Subcutaneous adipose tissue (tissue), 4 donors: ENCODE data around the gene IGBP1. TPM values are rescaled to one million over a fixed set of nuclear protein-coding genes. Genes with fewer than 3 reads are reported as not detected.

ENCODE experiments used
- total RNA-seq, 4 donors: library from RNA; depleted of rRNA; stranded (reverse); fragments of >200 nt; gene quantifications; one replicate each; pipeline ENCODE4 v1.1.0, GENCODE V29; 2016
- TF ChIP-seq, protein P1 (sequence below): fragments of 450-650 bp; IDR thresholded peaks from one replicate; pipeline ENCODE4 v1.5.1; 2016; ENCODE audit warnings: low read depth, mild to moderate bottlenecking, control low read depth, antibody characterized with exemption, moderate library complexity

IGBP1 gene
- total RNA-seq = 10 to 100 TPM; 55.8 to 86.7 (median 74.6) TPM

DNA sequence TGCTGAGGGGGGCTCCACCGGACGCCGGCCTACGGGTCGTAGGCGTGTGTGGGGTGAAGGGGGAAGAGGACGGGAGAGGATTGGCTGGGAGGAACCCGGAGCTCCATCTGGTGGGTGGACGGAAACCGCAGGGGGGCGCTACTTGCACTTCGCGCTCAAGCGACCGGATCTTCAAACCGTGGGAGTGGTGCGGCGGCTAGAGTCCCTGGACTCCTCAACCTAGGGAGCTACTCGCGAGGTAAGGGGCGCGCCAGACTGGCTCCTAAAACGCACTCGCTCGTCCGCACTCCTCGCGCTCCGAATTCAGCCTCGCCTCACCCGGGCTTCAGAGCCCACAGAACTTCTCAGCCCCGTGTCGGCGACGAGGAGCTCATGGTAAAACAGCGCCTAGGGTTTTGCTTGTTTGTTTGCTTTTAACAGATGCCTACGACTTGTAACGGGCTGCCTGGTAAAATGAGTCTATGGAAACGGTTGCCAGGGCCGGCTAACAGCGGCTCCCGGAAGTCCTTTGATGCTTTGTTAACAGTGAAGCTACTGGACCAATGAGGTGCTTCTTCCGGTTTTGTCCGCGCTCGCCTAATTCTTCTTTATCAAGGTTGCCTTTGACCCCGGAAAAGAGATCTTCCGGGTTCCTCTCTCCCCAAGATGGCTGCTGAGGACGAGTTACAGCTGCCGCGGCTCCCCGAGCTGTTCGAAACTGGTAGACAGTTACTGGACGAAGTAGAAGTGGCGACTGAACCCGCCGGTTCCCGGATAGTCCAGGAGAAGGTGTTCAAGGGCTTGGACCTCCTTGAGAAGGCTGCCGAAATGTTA, at the start of gene IGBP1:
Gene IGBP1 (plus strand): TSS at position 145 of the 813 bp plus-strand sequence. CDS start 501 bp downstream, at position 646.
- TF ChIP-seq, protein P1, sequence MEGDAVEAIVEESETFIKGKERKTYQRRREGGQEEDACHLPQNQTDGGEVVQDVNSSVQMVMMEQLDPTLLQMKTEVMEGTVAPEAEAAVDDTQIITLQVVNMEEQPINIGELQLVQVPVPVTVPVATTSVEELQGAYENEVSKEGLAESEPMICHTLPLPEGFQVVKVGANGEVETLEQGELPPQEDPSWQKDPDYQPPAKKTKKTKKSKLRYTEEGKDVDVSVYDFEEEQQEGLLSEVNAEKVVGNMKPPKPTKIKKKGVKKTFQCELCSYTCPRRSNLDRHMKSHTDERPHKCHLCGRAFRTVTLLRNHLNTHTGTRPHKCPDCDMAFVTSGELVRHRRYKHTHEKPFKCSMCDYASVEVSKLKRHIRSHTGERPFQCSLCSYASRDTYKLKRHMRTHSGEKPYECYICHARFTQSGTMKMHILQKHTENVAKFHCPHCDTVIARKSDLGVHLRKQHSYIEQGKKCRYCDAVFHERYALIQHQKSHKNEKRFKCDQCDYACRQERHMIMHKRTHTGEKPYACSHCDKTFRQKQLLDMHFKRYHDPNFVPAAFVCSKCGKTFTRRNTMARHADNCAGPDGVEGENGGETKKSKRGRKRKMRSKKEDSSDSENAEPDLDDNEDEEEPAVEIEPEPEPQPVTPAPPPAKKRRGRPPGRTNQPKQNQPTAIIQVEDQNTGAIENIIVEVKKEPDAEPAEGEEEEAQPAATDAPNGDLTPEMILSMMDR = no peak

DNA sequence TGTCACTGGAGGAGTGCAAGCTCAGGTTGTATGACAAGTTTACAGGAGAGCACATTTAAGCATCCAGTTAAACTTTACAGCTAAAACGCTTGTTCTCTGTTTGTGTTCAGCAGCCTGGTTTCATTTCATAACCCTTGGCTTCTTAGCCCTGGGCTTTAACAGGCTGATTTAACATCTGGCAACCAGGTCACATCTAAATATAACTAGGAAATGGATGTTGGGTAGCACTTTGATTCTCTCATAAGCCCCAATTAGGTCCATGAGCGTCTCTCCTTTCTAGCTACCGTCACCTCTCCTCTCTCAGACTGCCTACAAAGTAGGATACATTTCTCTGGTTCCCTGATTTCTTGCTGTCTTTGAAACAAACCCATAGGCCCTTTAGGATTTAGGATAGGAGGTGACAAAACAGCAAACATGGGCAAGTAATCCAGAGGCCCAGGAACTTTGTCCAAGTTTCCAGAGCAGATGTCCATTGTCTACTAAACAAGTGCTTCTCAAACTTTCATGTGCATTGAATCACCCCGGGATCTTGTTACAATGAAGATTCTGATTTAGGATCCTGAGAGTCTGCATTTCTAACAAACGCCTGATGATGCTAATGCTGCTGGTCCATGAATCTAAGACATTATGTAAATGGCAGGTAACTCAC, 48.5 kb upstream of the IGBP1 start:
- TF ChIP-seq, protein P1 = no peak

DNA sequence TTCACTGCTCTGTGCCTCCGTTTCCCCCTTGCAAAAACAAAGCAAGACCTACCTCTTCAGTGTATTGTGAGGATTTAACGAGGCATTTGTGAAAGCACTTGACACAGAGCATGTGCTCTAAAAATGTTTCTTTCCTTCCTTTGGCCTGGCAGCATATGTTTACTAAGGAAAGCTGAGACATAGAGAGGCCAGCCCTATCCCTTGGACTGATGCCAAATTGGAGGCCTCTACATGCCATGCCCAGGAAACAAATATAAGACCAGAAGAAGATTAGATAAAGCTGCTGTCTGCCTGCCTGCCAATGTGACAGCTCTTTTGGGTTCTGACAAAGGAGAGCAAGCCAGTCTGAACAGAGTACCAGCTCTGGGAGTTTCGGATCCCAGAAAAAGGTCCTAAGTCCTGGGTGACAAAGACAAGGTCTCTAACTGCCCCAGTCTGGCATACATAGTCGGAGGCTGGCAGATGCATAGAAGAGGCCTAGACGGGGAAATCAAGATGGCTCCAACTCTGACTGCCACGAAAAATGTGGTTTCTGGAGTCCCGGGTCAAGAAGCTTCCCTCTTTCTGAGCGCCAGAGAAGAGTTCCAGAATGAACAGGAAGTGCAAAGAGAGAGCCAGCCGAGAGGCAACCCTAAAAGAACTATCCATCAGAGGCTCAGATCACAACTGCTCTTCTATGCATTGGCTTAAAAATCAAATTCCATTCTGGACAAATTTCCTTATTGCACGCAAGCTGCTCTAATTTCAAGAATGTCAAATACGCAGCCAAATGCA, 45.2 kb upstream of the IGBP1 start:
- TF ChIP-seq, protein P1 = no peak

DNA sequence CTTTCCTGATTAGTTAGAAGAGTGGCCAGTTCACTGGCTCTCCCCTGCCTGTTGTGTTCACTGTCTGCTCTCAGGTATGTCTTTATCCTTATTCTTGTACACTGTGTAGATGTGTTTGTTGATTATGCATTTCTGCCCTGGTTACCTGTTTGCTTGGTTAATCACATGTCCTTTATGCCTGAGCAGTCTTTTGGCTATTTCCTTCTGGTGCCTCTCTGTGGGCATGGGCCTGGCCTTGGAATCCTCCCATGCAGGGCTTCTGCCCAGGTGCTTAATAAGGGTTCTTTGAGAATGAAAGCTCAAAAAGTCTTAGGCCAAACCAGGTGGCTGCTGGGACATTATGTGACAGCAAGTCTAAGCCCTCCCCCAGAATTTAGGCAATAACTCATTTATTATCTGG, 44.5 kb upstream of the IGBP1 start:
- TF ChIP-seq, protein P1 = no peak

DNA sequence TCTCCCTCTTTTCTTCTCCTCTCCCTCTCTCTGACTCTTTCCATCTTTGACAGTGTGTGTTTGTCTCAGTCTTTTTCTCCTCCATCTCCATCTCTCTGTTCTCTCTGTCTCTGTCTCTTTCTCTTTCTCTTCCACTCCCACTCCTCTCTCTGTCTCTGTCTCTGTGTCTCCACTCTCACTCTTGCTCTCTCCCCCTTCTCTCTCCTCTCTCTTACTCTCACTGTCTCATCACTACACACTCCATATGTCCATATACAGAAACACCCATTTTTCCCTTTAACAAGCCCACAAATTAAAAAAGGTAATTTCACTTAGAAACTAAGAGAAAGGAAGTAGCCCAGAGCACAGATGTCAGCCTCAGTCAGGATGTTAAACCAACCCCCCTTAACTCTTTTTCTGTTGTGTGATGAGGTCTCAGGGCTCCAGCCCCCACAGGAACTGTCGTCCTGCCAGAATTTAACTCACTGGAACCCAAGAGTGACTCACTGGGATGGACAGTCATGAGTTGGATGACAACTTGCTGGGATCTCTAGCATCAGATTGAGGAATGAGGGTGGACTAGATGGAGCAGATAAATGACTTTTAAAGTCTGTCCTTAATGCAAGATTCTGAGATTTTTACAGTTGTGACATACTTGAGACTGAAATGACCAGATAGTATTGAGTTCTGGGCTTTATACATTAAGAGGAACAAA, 43.5 kb upstream of the IGBP1 start:
- TF ChIP-seq, protein P1 = no peak

DNA sequence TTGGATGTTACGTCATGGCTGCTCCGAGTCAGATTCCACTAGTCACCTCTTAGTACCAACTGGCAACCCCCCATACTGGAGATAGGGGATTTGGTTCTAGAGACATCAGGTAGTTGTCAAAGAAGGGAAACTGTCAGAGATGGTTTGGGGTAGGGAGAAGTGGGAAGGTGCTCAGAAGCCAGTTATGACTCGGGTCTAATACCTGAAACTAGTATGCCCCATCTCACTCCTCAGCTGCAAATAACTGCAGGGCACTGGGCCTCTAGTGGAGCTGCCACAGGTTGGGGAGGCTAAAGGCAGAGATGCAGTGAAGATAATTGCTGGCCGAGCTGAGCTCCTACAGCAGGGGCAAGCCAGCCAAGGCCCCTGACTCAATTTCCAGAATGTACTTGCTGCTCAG, 41.0 kb upstream of the IGBP1 start:
- TF ChIP-seq, protein P1 = no peak
